Measurements from ENCODE around the gene WDR12. TPM values are rescaled to one million over a fixed set of nuclear protein-coding genes. Genes with fewer than 3 reads are reported as not detected.
"Not testable (repeated sequence)": the region's sequence is repeated elsewhere in the genome, so short reads cannot be mapped to it uniquely, and the experiment has no call there.

The WDR12 gene
- total RNA-seq: 10 to 100 TPM; 66.3 to 69.1 TPM

- ChIA-PET CTCF (interaction anchor here (0.7 to 1.7 kb wide), 3 partner anchors 12 to 323 kb away, joined by 3 to 5 read pairs (median 4); no protein-coding TSS in a partner anchor), POLR2A (interaction anchor here (0.6 to 1.5 kb wide), 5 partner anchors 33 to 837 kb away, joined by 3 to 6 read pairs (median 4); partner anchors contain the start of gene CYP20A1)
- H3K36me3 Mint-ChIP-seq (ENCODE audit: low read depth): peaks cover 2% of the 10 kb centered on the region
- peak; percentile 94 for DNase-seq
- ATAC-seq: peak; percentile 89
- no peaks in the 10 kb centered on the region for H3K9me3 Mint-ChIP-seq (ENCODE audit: insufficient read depth)
- H3K27me3 Mint-ChIP-seq (ENCODE audit: low read depth): no peaks in the 10 kb centered on the region
- H3K4me3 Mint-ChIP-seq: peak within 1 kb of the TSS; percentile 100
- H3K4me1 Mint-ChIP-seq (ENCODE audit: low read depth): peaks cover 24% of the 10 kb centered on the region
- peak within 1 kb of the TSS; percentile 99 for H3K27ac Mint-ChIP-seq
Observed at GRCh38 chr2:202911512-202912341, at the start of gene WDR12, which contains the start of gene CARF. Gene WDR12 (minus strand): TSS chr2:202911673. CDS start chr2:202911476, 197 bp downstream. Gene CARF (plus strand): TSS chr2:202912275. CDS start chr2:202941903, 29,628 bp downstream.

GRCh38 chr2:202960524-202960923 lies 49.1 kb upstream of the WDR12 start:
- CTCF ChIA-PET: no interaction called here
- H3K4me1 Mint-ChIP-seq (ENCODE audit: low read depth): no peaks in the 10 kb centered on the region

GRCh38 chr2:202950592-202950991 lies 39.1 kb upstream of the WDR12 start:
- ATAC-seq (no peak), DNase-seq (no peak)
- Mint-ChIP-seq H3K4me1 (ENCODE audit: low read depth) (no peaks in the 10 kb centered on the region), H3K36me3 (ENCODE audit: low read depth) (peaks cover 12% of the 10 kb centered on the region), H3K4me3 (no peak overlapping the region), H3K27me3 (ENCODE audit: low read depth) (no peaks in the 10 kb centered on the region), H3K9me3 (ENCODE audit: insufficient read depth) (peaks cover 14% of the 10 kb centered on the region), H3K27ac (no peak overlapping the region)
- CTCF ChIA-PET: no interaction called here
- POLR2A ChIA-PET: no interaction called here

More at GRCh38 chr2:202960524-202960923, 49.1 kb upstream of the WDR12 start:
- H3K4me3 Mint-ChIP-seq: no peak overlapping the region
- H3K36me3 Mint-ChIP-seq (ENCODE audit: low read depth): no peaks in the 10 kb centered on the region
- DNase-seq (no peak), ATAC-seq (no peak)
- H3K27ac Mint-ChIP-seq: no peak overlapping the region
- no peaks in the 10 kb centered on the region for H3K27me3 Mint-ChIP-seq (ENCODE audit: low read depth)
- POLR2A ChIA-PET: no interaction called here
- no peaks in the 10 kb centered on the region for H3K9me3 Mint-ChIP-seq (ENCODE audit: insufficient read depth)

GRCh38 chr2:202949333-202949732 lies 37.9 kb upstream of the WDR12 start:
- Mint-ChIP-seq H3K36me3 (ENCODE audit: low read depth) (peaks cover 21% of the 10 kb centered on the region), H3K9me3 (ENCODE audit: insufficient read depth) (peaks cover 20% of the 10 kb centered on the region)
- POLR2A ChIA-PET: interaction anchor here (0.6 to 0.7 kb wide), 2 partner anchors 81 to 1838 kb away, joined by 3 to 4 read pairs; no protein-coding TSS in a partner anchor
- H3K4me1 Mint-ChIP-seq (ENCODE audit: low read depth); CTCF ChIA-PET; H3K4me3 Mint-ChIP-seq; ATAC-seq; H3K27me3 Mint-ChIP-seq (ENCODE audit: low read depth); H3K27ac Mint-ChIP-seq; DNase-seq: not testable (repeated sequence)

GRCh38 chr2:202945497-202945896 lies 34.0 kb upstream of the WDR12 start:
- H3K4me3 Mint-ChIP-seq: no peak overlapping the region
- DNase-seq: no peak
- ChIA-PET POLR2A (no interaction called here), CTCF (no interaction called here)
- no peaks in the 10 kb centered on the region for H3K4me1 Mint-ChIP-seq (ENCODE audit: low read depth)
- H3K27ac Mint-ChIP-seq: no peak overlapping the region
- ATAC-seq: no peak
- H3K9me3 Mint-ChIP-seq (ENCODE audit: insufficient read depth): peaks cover 20% of the 10 kb centered on the region
- peaks cover 24% of the 10 kb centered on the region for H3K36me3 Mint-ChIP-seq (ENCODE audit: low read depth)
- H3K27me3 Mint-ChIP-seq (ENCODE audit: low read depth): no peaks in the 10 kb centered on the region

- POLR2A ChIA-PET: no interaction called here
- DNase-seq: no peak
- Mint-ChIP-seq H3K27ac (no peak overlapping the region), H3K36me3 (ENCODE audit: low read depth) (peaks cover 24% of the 10 kb centered on the region), H3K4me1 (ENCODE audit: low read depth) (no peaks in the 10 kb centered on the region), H3K27me3 (ENCODE audit: low read depth) (no peaks in the 10 kb centered on the region), H3K4me3 (no peak overlapping the region), H3K9me3 (ENCODE audit: insufficient read depth) (peaks cover 20% of the 10 kb centered on the region)
- no peak for ATAC-seq
- CTCF ChIA-PET: no interaction called here
Observed at GRCh38 chr2:202944816-202945215, 33.3 kb upstream of the WDR12 start.

- POLR2A ChIA-PET: no interaction called here
- H3K27me3 Mint-ChIP-seq (ENCODE audit: low read depth): no peaks in the 10 kb centered on the region
- H3K36me3 Mint-ChIP-seq (ENCODE audit: low read depth): peaks cover 24% of the 10 kb centered on the region
Observed at GRCh38 chr2:202944408-202944807, 32.9 kb upstream of the WDR12 start.

GRCh38 chr2:202941771-202942170 lies 30.3 kb upstream of the WDR12 start:
- CTCF ChIA-PET: interaction anchor here (1.1 to 1.5 kb wide), 2 partner anchors 13 to 71 kb away, joined by 3 to 4 read pairs; no protein-coding TSS in a partner anchor
- peaks cover 27% of the 10 kb centered on the region for H3K36me3 Mint-ChIP-seq (ENCODE audit: low read depth)
- no peaks in the 10 kb centered on the region for H3K27me3 Mint-ChIP-seq (ENCODE audit: low read depth)
- no peak for DNase-seq
- H3K4me1 Mint-ChIP-seq (ENCODE audit: low read depth): no peaks in the 10 kb centered on the region
- no peak overlapping the region for H3K4me3 Mint-ChIP-seq
- POLR2A ChIA-PET: no interaction called here
- H3K9me3 Mint-ChIP-seq (ENCODE audit: insufficient read depth): peaks cover 11% of the 10 kb centered on the region
- no peak for ATAC-seq
- H3K27ac Mint-ChIP-seq: no peak overlapping the region

More at GRCh38 chr2:202944408-202944807, 32.9 kb upstream of the WDR12 start:
- Mint-ChIP-seq H3K9me3 (ENCODE audit: insufficient read depth) (peaks cover 20% of the 10 kb centered on the region), H3K27ac (no peak overlapping the region), H3K4me3 (no peak overlapping the region), H3K4me1 (ENCODE audit: low read depth) (no peaks in the 10 kb centered on the region)
- ATAC-seq (no peak), DNase-seq (no peak)
- CTCF ChIA-PET: no interaction called here

- CTCF ChIA-PET: no interaction called here
Observed at GRCh38 chr2:202938960-202939359, 27.5 kb upstream of the WDR12 start.

GRCh38 chr2:202934456-202934855 lies 23.0 kb upstream of the WDR12 start:
- ATAC-seq: no peak
- Mint-ChIP-seq H3K4me3 (no peak overlapping the region), H3K9me3 (ENCODE audit: insufficient read depth) (no peaks in the 10 kb centered on the region), H3K27me3 (ENCODE audit: low read depth) (no peaks in the 10 kb centered on the region), H3K4me1 (ENCODE audit: low read depth) (no peaks in the 10 kb centered on the region), H3K36me3 (ENCODE audit: low read depth) (peaks cover 17% of the 10 kb centered on the region), H3K27ac (no peak overlapping the region)
- no peak for DNase-seq
- ChIA-PET CTCF (interaction anchor here (1.3 kb wide), 1 partner anchor 346 kb away, joined by 3 read pairs; no protein-coding TSS in a partner anchor), POLR2A (no interaction called here)

More at GRCh38 chr2:202938960-202939359, 27.5 kb upstream of the WDR12 start:
- Mint-ChIP-seq H3K4me3 (no peak overlapping the region), H3K4me1 (ENCODE audit: low read depth) (no peaks in the 10 kb centered on the region), H3K9me3 (ENCODE audit: insufficient read depth) (no peaks in the 10 kb centered on the region), H3K27me3 (ENCODE audit: low read depth) (no peaks in the 10 kb centered on the region), H3K27ac (no peak overlapping the region), H3K36me3 (ENCODE audit: low read depth) (peaks cover 13% of the 10 kb centered on the region)
- DNase-seq (no peak), ATAC-seq (no peak)
- POLR2A ChIA-PET: no interaction called here

- Mint-ChIP-seq H3K4me3 (no peak overlapping the region), H3K36me3 (ENCODE audit: low read depth) (peaks cover 16% of the 10 kb centered on the region), H3K27me3 (ENCODE audit: low read depth) (no peaks in the 10 kb centered on the region), H3K4me1 (ENCODE audit: low read depth) (no peaks in the 10 kb centered on the region), H3K27ac (no peak overlapping the region), H3K9me3 (ENCODE audit: insufficient read depth) (no peaks in the 10 kb centered on the region)
- CTCF ChIA-PET: interaction anchor here (1.3 kb wide), 1 partner anchor 346 kb away, joined by 3 read pairs; no protein-coding TSS in a partner anchor
- DNase-seq (no peak), ATAC-seq (no peak)
- POLR2A ChIA-PET: no interaction called here
Observed at GRCh38 chr2:202933958-202934357, 22.5 kb upstream of the WDR12 start.

- POLR2A ChIA-PET: no interaction called here
- no peak for DNase-seq
- peaks cover 10% of the 10 kb centered on the region for H3K36me3 Mint-ChIP-seq (ENCODE audit: low read depth)
Observed at GRCh38 chr2:202933139-202933510, 21.7 kb upstream of the WDR12 start.

More at GRCh38 chr2:202933139-202933510, 21.7 kb upstream of the WDR12 start:
- Mint-ChIP-seq H3K9me3 (ENCODE audit: insufficient read depth) (no peaks in the 10 kb centered on the region), H3K4me3 (no peak overlapping the region), H3K27me3 (ENCODE audit: low read depth) (no peaks in the 10 kb centered on the region), H3K27ac (no peak overlapping the region), H3K4me1 (ENCODE audit: low read depth) (no peaks in the 10 kb centered on the region)
- CTCF ChIA-PET: interaction anchor here (1.3 to 1.8 kb wide), 2 partner anchors 10 to 345 kb away, joined by 3 to 4 read pairs; no protein-coding TSS in a partner anchor
- ATAC-seq: no peak
